HG03139 (cell line): ENCODE data around the gene STPG4.
A peak's percentile ranks its signal among the peaks of the same experiment; 100 is the strongest.

ENCODE experiments used
- ATAC-seq: cut with Tn5 transposase; IDR thresholded peaks from one replicate; pipeline ENCODE4 v1.9.1; 2021; ENCODE audit not compliant: unreplicated experiment

STPG4 gene

DNA sequence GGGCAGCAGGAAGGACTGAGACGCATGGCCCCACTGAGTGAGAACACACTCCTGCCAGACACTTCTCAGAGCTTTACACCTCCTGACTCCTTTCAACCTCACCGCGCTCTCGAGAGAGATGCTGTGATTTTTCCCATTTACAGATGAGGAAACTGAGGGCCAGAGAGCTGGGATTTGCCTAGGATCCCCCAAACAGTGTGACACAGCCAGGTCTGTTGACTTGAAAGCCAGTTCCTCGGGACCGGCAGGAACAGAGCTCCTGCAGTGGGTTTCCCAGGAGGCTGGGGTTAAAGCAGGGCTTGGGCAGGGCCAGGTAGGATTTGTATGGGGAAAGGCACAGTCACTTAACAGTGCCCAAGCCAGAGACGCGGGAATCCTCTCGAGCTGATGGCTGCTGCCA is 81.9 kb downstream of the STPG4 start:
- no peak for ATAC-seq

DNA sequence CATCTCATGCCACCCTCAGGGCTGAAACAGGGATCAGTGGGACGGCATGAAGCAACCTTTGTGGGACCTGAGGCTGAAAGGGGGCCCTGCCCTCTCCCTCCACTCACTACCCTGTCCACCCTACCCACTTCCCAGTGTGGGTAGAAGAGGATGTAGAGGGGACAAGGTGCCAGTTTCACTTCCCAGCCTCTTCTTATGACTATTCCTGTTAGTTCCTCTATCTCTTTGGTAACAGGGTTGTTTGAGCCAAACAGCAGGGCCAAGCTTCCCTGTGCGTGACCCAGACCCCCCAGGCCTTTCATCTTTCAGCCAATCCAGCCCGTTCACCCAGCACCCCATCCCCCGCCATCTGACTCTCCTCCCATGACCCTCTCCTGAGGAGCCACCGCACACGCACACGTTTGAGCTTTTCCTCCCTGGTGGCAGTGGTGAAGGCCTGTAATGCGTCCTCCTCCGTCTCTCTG is 82.3 kb downstream of the STPG4 start:
- ATAC-seq = no peak

DNA sequence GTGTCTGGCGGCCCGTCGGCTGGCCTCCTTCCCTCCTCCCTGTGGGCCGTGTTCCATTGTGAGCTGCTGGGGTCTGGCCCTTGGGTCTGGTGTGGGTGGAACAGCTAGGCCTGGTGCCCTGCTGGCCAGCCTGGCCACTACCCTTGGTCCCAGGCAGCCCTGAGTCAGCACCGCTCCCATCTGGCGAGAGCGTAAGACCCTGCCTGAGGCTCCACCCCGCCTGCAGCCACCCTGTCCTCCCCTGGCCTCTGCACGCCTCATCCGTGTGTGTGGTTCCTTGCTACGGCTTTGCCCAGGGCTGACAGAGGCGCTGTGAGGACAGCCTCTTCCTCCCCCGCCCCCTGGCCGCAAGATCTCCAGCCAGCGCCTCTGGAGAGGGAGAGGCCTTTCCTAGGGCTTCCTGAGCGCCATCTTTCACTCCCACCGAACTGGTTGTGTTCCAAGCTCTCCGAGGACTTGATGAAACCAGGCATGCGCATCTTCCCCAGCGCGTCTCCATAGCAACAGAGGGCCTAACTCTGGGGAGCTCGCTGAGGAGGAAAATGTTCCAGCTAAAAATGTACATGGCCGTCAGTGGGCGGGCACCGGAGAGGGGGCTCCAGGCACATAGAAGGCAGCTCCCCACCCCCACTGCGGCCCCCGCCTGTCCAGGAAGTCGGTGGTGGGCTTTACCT is 83.0 kb downstream of the STPG4 start:
- ATAC-seq = no peak

DNA sequence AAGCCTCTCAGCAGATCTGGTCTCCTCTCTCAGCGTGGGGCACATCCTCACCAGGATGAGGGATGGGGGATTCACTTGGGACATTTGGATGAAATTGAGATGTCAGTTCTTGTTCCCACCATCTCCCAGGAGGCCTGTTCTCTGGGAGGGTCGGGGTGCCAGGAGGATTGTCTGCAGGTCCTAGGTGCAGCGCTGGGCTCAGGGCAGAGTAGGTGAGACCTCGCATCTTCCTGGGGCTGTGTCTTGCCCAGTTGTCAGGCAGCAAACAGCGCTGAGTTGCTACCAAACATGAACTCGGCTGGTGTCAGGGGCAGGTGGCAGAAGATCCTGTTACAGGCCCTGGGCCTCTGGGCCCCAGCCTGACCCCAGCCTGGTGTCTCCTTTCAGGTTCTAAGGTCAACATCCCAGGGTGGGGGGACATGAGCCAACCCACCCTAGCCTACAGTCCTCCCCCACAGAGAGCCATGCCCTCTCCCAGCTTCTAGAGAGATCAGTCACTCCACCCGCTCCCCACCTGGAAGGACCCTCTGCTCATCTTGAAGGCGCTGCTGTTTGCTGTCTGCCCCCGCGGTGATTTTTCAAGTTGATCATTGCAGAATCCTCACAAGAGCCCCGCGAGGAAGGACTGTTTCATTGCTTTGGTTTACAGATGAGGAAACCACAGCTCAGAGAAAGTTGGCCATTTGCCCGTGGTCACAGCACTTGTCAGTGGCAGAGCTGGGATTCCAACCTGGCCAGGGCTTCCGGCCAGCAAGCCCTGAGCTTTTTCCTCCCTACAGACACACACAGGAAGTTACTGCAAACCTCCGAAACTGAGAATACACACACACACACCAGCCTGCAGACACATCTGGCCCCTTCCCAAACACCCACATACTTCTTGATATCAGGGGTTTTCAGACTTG is 83.9 kb downstream of the STPG4 start:
- peak; percentile 82 for ATAC-seq

DNA sequence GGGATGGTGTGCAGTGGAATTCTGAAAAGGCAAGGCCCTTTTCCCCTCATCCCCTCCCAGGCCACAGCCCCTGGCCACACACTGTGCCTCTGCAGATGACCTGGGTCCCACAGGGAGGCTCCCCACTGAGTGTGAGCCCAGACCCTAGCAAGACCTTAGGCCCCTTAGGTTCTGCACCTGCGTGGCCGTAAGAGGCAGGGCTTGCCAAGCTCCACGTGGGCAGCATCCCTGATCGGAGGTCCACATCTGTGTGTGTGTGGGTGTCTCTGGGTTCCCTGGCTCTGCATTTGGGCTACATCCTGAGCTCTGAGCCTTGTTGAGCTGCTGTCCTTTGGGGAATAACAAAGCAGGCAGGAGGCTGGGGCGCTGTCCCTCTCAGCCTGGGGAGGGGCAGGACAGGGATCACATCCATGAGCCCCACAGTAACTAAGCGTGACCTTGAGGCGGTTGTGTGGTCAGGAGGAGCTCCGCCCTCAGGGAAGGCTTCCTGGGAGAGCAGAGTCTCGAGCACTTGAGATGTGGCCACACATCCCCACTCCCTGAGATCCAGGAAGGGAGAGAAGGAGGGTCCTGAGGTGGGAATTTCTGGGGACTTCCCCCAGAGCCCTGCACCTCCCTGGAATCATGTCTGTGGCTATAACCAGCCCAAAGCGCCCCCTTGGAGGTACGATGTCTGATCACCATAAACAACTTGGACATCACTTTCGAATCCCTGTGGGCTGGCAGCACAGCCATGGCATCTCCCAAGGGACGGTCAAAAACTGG is 84.8 kb downstream of the STPG4 start:
- ATAC-seq = no peak

DNA sequence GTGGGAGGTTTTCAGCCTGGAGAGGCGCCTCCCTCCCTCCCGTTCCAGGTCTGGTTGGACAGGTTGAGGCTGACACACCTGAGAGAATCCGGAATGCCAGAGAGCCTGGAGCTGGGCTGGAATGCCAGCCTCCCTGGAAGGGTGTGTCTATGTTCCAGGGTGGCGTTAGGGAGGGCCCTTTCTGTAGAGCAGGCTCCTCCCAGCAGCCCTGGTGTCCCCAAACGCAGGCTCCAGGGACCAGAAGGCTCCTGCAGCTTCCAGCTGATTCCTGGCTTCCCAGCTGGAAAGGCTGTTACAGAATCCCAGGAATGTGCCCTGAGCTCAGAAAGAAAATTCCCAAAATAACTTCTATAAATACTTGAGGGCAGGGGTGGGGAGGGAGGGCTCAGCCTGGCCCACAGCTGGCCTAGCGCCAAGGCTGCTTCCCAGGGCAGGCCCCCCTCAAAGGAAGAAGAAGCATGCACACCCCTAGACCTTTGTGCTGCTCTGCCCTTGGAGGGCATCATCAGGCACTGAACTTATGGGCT is 85.4 kb downstream of the STPG4 start:
- no peak for ATAC-seq

DNA sequence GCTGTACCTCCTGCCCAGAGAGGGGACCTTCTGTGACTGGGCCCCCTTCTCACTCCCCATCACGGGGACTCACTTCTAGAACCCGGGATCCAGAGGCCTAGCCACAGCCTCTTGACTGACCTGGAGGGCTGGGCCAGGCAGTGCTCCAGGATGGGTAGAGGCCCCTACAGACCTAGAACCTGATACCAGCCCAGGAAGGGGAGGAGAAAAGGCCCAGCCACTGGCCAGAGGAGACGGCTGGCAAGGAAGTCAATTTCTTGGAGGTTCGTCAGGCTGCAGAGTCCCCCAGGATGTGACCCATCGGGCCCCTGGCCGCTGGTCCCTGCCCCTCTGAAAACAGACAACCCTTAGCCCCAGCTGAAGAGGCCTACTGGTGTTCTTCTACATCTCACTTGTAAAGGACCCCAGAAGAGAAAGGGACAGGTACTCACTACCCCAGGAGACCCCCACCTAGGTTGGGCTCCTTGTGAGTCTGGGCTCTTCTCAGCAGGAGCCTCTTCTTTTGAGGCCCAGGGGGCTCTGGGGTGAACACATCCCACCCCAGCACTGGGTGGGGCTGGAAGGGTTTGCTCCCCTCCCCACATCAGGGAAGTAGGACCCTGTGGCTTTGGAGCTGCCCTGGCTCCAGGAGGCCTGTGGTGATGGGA is 86.0 kb downstream of the STPG4 start:
- ATAC-seq = no peak

DNA sequence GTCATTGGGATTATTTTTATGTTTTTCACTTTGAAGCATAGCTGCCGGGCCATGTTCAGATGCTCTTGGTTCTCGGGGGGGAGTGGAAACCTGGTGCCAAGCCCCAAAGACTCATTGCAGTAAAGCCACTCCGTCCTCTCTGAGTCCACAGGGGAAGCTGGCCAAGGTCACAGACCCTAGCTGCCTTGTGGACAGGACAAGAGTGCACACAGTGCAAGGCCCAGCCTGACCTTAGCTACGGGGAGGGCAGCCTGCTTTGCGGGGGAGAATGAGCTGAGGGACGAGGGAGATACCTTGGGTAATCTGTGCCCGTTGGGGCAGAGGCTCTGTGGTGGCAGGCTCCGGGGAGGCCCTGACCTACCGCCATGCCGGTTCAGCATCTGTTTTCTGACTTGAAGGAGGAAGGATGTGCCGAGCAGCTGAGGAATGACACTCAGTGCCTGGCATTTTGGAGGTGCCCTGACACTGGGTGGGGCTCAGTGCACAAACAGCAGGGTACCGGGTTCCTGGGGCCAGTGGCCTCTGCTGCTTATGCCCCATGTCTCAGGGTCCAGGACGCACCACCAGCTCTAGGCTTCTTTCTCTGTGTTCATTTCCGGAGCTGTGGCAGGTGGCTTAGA is 87.2 kb downstream of the STPG4 start:
- ATAC-seq = no peak

DNA sequence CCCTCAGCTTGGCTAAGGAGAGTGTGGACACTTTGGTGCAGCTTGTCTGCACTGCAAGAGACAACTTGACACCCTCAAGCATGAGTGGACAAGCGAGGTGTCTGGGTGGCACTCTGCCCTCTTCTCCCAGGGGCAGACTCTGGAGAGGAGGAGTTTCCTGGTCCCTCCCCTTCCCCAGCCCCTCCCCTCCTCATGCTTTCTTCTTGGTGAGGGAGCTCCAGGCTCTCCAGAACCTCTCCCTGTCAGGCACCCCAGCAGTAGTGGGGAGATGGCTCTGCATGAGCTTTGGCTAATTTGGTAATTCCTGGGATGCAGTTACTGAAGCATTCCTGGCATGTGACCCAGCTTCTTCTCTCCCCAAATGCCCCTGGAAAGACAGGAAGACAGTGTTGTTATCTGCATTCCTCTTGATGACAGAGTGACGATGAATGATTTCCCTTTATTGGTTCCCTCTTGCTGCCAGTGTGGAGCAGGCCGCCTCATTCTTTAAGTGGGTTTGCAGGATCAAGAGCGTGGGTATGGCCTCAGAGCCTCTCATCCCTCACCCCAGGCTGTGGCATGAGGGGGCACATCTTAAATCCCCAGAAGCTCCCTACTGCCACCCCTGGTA is 89.2 kb downstream of the STPG4 start:
- no peak for ATAC-seq

DNA sequence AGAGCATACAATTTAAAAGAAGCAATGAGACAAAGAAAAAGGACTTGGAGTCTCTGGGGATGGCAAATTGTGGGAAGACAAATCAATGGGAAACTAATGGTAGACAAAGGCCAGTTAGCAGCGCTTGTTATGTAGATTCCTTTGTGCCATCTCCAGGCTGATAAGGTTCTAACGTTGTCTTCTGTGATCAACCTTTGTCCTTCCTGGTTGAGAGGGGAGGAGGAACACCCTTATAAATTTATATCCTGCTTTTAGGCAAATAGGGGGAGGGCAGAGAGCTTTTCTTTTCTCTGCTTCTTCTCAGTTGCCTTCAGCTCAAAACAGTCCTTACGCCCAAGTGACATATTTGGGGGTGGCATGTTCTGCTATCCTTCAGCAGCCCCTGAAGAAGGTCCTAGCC is 89.8 kb downstream of the STPG4 start:
- ATAC-seq = no peak

DNA sequence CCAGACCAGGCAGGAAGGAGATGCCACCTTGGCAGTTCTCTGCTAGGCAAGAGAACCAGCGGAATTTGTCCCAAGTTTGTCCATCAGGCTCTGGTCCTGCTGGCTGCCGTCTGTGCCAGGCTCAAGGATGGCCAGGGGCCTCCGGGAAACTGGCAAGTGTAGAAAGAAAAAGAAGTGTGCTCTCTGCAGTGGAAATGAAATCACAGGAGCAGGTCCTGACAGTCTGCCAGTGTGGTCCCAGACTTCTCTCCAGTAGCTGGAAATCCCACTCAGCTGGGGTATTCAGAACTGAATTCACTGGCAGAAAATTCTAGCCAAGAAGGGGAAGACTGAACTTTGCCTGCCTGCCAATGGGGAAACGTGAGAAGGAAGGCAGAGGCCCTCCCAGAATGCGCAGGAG is 91.0 kb downstream of the STPG4 start:
- ATAC-seq = no peak

DNA sequence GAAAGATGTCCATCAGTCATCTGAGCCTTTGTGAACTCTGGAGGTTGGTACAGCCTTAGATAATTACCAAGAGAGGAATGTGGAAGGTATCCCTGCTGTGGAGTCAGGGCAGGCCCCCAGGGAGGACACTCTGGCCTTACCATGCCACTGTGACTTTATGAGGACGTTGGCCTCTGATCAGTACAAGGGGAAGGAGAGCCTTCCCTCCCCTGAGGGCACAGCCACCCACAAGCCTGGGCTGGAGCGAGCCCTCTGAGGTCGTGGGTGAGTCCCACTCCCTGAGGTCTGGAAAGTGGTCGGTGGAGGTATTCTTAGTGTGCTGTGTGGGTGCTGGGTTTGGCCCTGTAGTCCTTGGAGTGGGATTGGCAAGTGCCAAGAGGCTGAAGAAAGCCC is 91.6 kb downstream of the STPG4 start:
- ATAC-seq = no peak

DNA sequence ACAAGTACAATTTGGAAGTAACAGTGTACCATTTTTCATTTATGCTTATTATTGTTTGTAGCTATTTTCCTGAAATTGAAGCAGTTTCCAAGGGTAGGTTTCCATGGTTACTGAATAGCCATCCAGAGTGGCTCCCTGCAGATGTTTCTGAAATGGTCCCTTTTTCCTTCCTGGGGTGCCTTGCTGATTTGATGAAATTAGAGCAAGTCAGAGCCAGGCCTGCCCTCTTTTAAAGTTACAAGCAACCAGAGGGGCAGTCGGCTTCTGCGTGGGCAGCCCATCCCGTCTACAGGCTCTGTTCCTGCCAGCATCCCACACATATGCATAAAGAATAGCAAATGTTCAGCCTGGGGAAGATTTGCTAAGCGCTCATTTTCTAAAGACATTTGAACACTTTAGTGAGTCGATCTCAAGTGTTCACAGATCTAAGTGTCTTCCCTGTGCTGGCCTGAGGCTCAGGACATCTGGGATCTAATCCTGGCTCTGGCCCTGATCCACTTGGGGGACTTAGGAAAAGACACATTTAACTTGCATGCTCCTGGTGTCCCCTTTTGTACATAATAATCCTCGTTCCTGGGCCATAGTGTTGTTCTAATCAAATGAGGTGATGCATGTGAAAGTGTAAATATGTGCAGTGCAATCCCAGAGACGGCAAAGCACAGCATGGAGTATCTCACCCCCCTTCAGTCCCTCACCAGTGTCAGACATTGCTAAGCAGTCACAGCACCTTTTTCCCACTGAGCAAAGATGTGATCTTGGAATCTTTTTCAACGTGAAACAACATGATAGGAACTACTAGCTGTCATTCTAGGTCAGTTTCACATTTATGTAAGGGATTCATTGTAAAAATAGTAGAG is 92.2 kb downstream of the STPG4 start:
- no peak for ATAC-seq

DNA sequence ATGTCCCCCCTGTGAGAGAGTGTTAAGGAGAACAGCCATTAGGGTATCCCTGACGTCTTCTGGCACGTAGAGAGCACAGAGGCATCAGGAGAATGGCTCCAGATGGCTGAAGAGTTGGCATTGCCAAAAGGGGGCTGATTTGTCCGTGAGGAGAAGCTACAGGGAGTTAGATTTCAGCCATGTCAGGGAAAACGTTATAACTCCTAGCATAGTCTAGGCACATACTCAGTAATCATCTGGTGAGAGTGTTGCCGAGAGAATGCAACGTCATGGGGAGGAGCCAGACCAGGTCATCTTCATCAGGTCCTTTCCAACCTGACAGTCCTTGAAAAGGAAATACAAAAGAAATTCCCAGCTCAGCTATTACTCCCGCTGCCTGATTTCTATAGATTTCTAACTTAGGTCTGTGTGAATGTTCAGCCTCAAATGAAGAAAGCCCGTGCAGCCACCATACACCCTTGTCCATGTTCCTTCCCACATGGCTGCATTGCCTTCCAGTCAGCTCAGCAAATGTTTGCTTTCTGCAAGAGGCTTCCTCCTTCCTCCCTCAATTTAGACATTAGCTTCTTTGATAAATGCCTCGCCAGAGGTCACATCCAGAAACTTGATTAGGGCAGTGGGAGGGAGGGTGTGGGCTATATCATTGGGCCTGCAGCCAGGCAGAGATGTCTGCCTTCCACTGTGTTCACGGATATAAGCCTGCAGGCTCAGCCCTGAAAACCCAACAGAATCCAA is 93.0 kb downstream of the STPG4 start:
- ATAC-seq = no peak

DNA sequence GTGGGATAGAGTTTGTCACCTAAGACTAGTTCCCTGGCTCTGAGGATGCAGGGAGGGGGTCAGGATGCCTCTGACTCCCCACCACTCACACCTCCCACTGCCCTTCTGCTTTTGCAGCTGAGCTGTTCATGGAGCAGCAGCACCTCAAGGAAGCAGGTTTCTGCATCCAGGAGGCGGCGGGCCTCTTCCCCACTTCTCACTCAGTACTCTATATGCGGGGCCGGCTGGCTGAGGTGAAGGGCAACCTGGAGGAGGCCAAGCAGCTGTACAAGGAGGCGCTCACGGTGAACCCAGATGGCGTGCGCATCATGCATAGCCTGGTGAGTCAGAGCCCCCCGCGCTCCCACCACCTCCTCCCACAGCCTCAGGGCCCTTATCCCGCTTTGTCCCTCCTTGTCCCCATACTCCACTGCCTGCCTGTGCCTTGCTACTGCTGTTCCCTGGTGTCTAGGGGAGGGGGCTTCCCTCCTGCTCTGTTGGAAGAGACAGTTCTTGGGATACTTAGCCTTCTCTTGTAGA is 94.4 kb downstream of the STPG4 start:
- no peak for ATAC-seq

DNA sequence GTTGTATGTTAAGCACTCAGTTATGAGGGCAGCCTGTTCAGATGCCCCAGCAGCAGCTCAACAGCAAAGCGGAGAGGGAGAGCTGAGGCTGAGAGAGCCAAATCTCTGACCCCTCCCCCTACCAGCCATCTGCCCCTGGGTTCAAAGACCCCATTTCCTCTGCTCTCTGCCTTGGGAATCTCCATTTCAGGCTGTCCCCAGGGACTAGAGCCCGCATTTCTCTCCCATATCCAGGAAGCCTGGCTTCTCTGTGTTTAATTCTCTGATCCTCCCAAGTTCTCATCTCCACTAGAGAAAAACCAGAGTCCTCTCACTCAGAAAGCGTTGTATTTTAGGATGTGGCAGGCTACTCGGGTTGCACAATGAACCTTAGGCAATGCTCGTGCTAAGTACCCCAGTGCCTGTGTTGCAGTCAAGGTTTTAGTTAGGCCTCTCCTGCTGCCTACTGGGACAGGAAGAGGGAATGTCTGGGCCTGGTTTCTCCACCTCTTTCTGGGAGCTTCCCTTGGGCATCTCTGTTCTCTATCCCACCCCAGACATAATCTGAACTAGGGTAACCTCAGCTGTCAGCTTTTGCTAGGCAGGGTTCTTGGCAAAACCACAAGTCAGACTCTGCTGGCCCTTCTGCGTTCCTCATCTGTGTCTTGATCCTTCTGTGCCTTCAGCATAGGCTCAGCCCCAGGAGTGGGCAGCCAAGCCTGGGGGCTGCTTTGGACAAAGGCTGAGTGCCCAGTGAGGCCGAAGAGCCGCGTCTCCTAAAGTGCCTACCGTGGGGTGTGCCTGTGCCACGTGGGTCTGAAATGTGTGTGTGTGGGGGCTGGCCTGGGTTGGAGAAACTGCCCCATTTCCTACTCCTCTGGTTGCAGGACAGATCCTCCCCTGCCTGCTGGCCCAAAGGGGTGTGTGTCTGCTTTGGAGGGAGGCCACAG is 96.8 kb downstream of the STPG4 start:
- ATAC-seq = no peak

DNA sequence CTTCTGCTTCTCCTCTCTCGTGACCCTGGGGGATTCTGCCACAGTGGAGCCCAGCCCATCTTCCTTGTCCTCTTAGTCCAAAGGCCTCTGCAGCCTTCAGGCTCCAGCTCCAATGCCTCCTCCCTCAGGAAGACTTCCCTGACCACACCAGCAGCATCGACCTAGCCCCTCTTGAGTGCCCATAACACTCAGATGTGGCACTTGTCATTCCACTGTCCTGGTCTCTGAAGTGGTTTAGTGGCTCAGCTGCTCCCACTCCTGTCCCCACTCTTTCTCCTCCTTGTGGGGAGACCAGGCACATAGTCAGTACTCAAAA is 97.5 kb downstream of the STPG4 start:
- no peak for ATAC-seq
